ENCODE data around the gene SULT1E1. TPM values are rescaled to one million over a fixed set of nuclear protein-coding genes. Genes with fewer than 3 reads are reported as not detected.

The SULT1E1 gene
- total RNA-seq, 2 experiments from 2014 or later: not detected

DNA sequence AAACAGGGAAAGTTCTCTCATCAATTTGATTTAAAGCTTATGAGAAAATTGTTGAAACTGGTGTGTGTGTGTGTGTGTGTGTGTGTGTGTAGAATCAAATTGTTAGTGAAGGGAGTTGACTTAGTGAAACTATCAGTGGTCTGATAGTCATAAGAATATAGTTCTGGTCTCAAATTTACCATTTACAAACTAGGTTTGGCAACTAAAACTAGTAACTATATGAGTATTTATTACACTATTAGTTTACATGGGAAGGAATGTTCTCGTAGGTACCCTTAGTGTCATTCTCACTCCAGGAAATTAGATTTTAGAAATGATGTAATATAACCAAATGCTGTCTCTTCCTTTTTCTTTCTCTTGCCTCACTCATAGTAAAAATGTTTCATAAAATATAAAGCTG lies 11.9 kb downstream of the SULT1E1 start:
- Histone ChIP-seq H3K27me3 (ENCODE audit: control insufficient read depth in 1 of 2, insufficient read depth in 2 of 2, low read length in 2 of 2) (no peaks in the 10 kb centered on the region), H3K4me1 (ENCODE audit: insufficient read depth, low read length) (no peaks in the 10 kb centered on the region), H3K27ac (ENCODE audit: low read depth in 1 of 2, low read length in 2 of 2) (no peak overlapping the region), H3K36me3 (ENCODE audit: insufficient read depth, low read length) (no peaks in the 10 kb centered on the region), H3K4me3 (ENCODE audit: low read length) (no peak overlapping the region), H3K9me3 (ENCODE audit: control insufficient read depth in 1 of 2, insufficient read depth in 1 of 2, low read length in 2 of 2) (no peaks in the 10 kb centered on the region)
- no peaks in the 10 kb centered on the region for H3K36me3 Mint-ChIP-seq (ENCODE audit: low read depth)
- intact Hi-C loops (cut with DNase I, micrococcal nuclease): no loop called here
- no peak overlapping the region for H3K27ac Mint-ChIP-seq
- H3K27me3 Mint-ChIP-seq: no peaks in the 10 kb centered on the region
- no peaks in the 10 kb centered on the region for H3K9me3 Mint-ChIP-seq
- POLR2A ChIA-PET: no interaction called here
- TF ChIP-seq, protein P1, sequence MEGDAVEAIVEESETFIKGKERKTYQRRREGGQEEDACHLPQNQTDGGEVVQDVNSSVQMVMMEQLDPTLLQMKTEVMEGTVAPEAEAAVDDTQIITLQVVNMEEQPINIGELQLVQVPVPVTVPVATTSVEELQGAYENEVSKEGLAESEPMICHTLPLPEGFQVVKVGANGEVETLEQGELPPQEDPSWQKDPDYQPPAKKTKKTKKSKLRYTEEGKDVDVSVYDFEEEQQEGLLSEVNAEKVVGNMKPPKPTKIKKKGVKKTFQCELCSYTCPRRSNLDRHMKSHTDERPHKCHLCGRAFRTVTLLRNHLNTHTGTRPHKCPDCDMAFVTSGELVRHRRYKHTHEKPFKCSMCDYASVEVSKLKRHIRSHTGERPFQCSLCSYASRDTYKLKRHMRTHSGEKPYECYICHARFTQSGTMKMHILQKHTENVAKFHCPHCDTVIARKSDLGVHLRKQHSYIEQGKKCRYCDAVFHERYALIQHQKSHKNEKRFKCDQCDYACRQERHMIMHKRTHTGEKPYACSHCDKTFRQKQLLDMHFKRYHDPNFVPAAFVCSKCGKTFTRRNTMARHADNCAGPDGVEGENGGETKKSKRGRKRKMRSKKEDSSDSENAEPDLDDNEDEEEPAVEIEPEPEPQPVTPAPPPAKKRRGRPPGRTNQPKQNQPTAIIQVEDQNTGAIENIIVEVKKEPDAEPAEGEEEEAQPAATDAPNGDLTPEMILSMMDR (IDR thresholded peaks at IDR 0.05): no peak
- H3K4me1 Mint-ChIP-seq (ENCODE audit: low read depth): no peaks in the 10 kb centered on the region
- no peak for DNase-seq
- CTCF ChIA-PET: no interaction called here
- ATAC-seq (ENCODE audit: poor library complexity): no peak
- no peak overlapping the region for H3K4me3 Mint-ChIP-seq

- H3K27me3 ChIP-seq (ENCODE audit: control insufficient read depth in 1 of 2, insufficient read depth in 2 of 2, low read length in 2 of 2): no peaks in the 10 kb centered on the region
- no peak overlapping the region for H3K27ac ChIP-seq (ENCODE audit: low read depth in 1 of 2, low read length in 2 of 2)
- no peak overlapping the region for H3K4me3 Mint-ChIP-seq
- ChIA-PET CTCF (no interaction called here), POLR2A (no interaction called here)
- no peaks in the 10 kb centered on the region for H3K36me3 Mint-ChIP-seq (ENCODE audit: low read depth)
- no peaks in the 10 kb centered on the region for H3K9me3 ChIP-seq (ENCODE audit: control insufficient read depth in 1 of 2, insufficient read depth in 1 of 2, low read length in 2 of 2)
- TF ChIP-seq, protein P1 (IDR thresholded peaks at IDR 0.05): no peak
- H3K4me3 ChIP-seq (ENCODE audit: low read length): no peak overlapping the region
- intact Hi-C loops (cut with DNase I, micrococcal nuclease): no loop called here
- H3K27me3 Mint-ChIP-seq: no peaks in the 10 kb centered on the region
- H3K36me3 ChIP-seq (ENCODE audit: insufficient read depth, low read length): no peaks in the 10 kb centered on the region
- H3K9me3 Mint-ChIP-seq: no peaks in the 10 kb centered on the region
- no peaks in the 10 kb centered on the region for H3K4me1 Mint-ChIP-seq (ENCODE audit: low read depth)
- no peak for DNase-seq
- ATAC-seq (ENCODE audit: poor library complexity): no peak
- H3K4me1 ChIP-seq (ENCODE audit: insufficient read depth, low read length): no peaks in the 10 kb centered on the region
- H3K27ac Mint-ChIP-seq: no peak overlapping the region
These were observed 16.0 kb downstream of the SULT1E1 start for GRCh38 chr4:69843932-69844331.

- ChIA-PET CTCF (no interaction called here), POLR2A (no interaction called here)
- TF ChIP-seq, protein P1 (IDR thresholded peaks at IDR 0.05): no peak
- Histone ChIP-seq H3K4me3 (ENCODE audit: low read length) (no peak overlapping the region), H3K9me3 (ENCODE audit: control insufficient read depth in 1 of 2, insufficient read depth in 1 of 2, low read length in 2 of 2) (no peaks in the 10 kb centered on the region), H3K4me1 (ENCODE audit: insufficient read depth, low read length) (no peaks in the 10 kb centered on the region), H3K36me3 (ENCODE audit: insufficient read depth, low read length) (no peaks in the 10 kb centered on the region), H3K27me3 (ENCODE audit: control insufficient read depth in 1 of 2, insufficient read depth in 2 of 2, low read length in 2 of 2) (no peaks in the 10 kb centered on the region), H3K27ac (ENCODE audit: low read depth in 1 of 2, low read length in 2 of 2) (no peak overlapping the region)
- no peak overlapping the region for H3K4me3 Mint-ChIP-seq
- DNase-seq: no peak
- no peak overlapping the region for H3K27ac Mint-ChIP-seq
- no peaks in the 10 kb centered on the region for H3K9me3 Mint-ChIP-seq
- intact Hi-C loops (cut with DNase I, micrococcal nuclease): no loop called here
- ATAC-seq (ENCODE audit: poor library complexity): no peak
- no peaks in the 10 kb centered on the region for H3K4me1 Mint-ChIP-seq (ENCODE audit: low read depth)
- H3K27me3 Mint-ChIP-seq: no peaks in the 10 kb centered on the region
- no peaks in the 10 kb centered on the region for H3K36me3 Mint-ChIP-seq (ENCODE audit: low read depth)
These were observed 16.6 kb downstream of the SULT1E1 start for GRCh38 chr4:69843301-69843700.

Data from CD4-positive, alpha-beta T cell (primary cell).